GM12878 (cell line): ENCODE results near the gene ALMS1. TPM values are rescaled to one million over a fixed set of nuclear protein-coding genes. Genes with fewer than 3 reads are reported as not detected.
"Not testable (repeated sequence)": the region's sequence is repeated elsewhere in the genome, so short reads cannot be mapped to it uniquely, and the experiment has no call there.

ENCODE experiments used
- ATAC-seq: fragments of 200-7000 bp; cut with Tn5 transposase; 3 replicates; pipeline ENCODE4 v1.9.1; 2020; ENCODE audit warnings: mild to moderate bottlenecking, moderate library complexity
- BruUV-seq: library from RNA; stranded (reverse); fragments of 400-500 nt; replicated peaks from 2 replicates; lab custom pipeline; 2021; lab: Mats Ljungman, UMichigan
- CTCF ChIA-PET: fragments of 300-600 bp; sonication (Branson Sonifier 250); formaldehyde crosslinking; extraction: SDS; loops from one replicate; lab custom pipeline; 2021; ENCODE audit warnings: inconsistent platforms; lab: Yijun Ruan, JAX
- POLR2A ChIA-PET: fragments of 350-600 bp; formaldehyde crosslinking; extraction: SDS; loops from one replicate; lab custom pipeline; 2021; ENCODE audit warnings: inconsistent platforms; lab: Charles Lee
- RAD21 ChIA-PET: fragments of 300-600 bp; sonication (Branson Sonifier 250); formaldehyde crosslinking; loops from one replicate; lab custom pipeline; 2023; ENCODE audit warnings: antibody characterized with exemption; ENCODE audit not compliant: unreplicated experiment; lab: Charles Lee
- SMC1A ChIA-PET: fragments of 300-600 bp; sonication (Branson Sonifier 250); formaldehyde crosslinking; loops from one replicate; lab custom pipeline; 2023; ENCODE audit not compliant: unreplicated experiment, uncharacterized antibody; lab: Charles Lee
- DNase-seq: peaks from one replicate; pipeline ENCODE4 v3.0.0-alpha.2; 2011; ENCODE audit warnings: low read depth, low spot score
- FAIRE-seq: peaks from 3 replicates; lab custom pipeline; 2011; peaks lifted over from hg19 to GRCh38; lab: Jason Lieb, UNC
- H2AFZ ChIP-seq: 2 replicates; pipeline ENCODE4 v1.6.0; 2011; ENCODE audit warnings: low read depth, low read length, control low read depth; ENCODE audit not compliant: control insufficient read depth
- H3K27ac ChIP-seq: 2 replicates; pipeline ENCODE4 v1.5.1; 2011; ENCODE audit warnings: control low read depth; ENCODE audit not compliant: control insufficient read depth, insufficient read depth
- H3K27me3 ChIP-seq, 2 experiments: replicated peaks in 1 of 2; 2 replicates each; pipeline versions ENCODE4 v1.6.0 to v1.6.1; 2011; ENCODE audit warnings: low read length in 1 of 2; ENCODE audit not compliant: control insufficient read depth in 2 of 2, insufficient read depth in 2 of 2
- H3K36me3 ChIP-seq, 2 experiments: 2 replicates each; pipeline ENCODE4 v1.5.1; 2011; ENCODE audit warnings: low read length in 1 of 2; ENCODE audit not compliant: control insufficient read depth in 2 of 2, insufficient read depth in 2 of 2
- H3K4me1 ChIP-seq: 2 replicates; pipeline ENCODE4 v1.6.1; 2011; ENCODE audit warnings: mild to moderate bottlenecking, low read length, moderate library complexity, mixed read lengths; ENCODE audit not compliant: control insufficient read depth, insufficient read depth
- H3K4me2 ChIP-seq: 2 replicates; pipeline ENCODE4 v1.6.0; 2011; ENCODE audit warnings: control low read depth; ENCODE audit not compliant: control insufficient read depth, insufficient read depth
- H3K4me3 ChIP-seq: fragments of 200-600 bp; sonication (generic); 2 replicates; pipeline ENCODE4 v1.5.1; 2016
- H3K79me2 ChIP-seq: 2 replicates; pipeline ENCODE4 v1.6.0; 2011; ENCODE audit warnings: low read length; ENCODE audit not compliant: control insufficient read depth, insufficient read depth
- H3K9ac ChIP-seq: 2 replicates; pipeline ENCODE4 v1.8.0; 2011; ENCODE audit warnings: low read length, control low read depth, mixed read lengths; ENCODE audit not compliant: control insufficient read depth, insufficient read depth
- H3K9me3 ChIP-seq: replicated peaks from 3 replicates; pipeline ENCODE4 v1.5.1; 2011; ENCODE audit warnings: mild to moderate bottlenecking, low read length; ENCODE audit not compliant: control insufficient read depth, insufficient read depth
- H4K20me1 ChIP-seq: 2 replicates; pipeline ENCODE4 v1.6.0; 2011; ENCODE audit not compliant: control insufficient read depth, insufficient read depth
- CBFB ChIP-seq: IDR thresholded peaks from 2 replicates; pipeline ENCODE4 v1.6.1; 2016; ENCODE audit warnings: antibody characterized with exemption, low read depth
- FOXK2 ChIP-seq: fragments of 450-650 bp; IDR thresholded peaks from 2 replicates; pipeline ENCODE4 v1.6.1; 2017; ENCODE audit warnings: mild to moderate bottlenecking, moderate library complexity
- GATAD2B ChIP-seq: fragments of 450-650 bp; conservative IDR thresholded peaks from 2 replicates; pipeline ENCODE4 v1.6.1; 2017; ENCODE audit warnings: low read depth, mild to moderate bottlenecking, moderate library complexity
- PKNOX1 ChIP-seq: fragments of 450-650 bp; IDR thresholded peaks from 2 replicates; pipeline ENCODE4 v1.6.1; 2016; ENCODE audit warnings: mild to moderate bottlenecking
- RELA ChIP-seq: fragments of 450-650 bp; IDR thresholded peaks from 2 replicates; pipeline ENCODE4 v1.8.0; 2014; ENCODE audit warnings: borderline replicate concordance; ENCODE audit not compliant: partially characterized antibody
- TCF3 ChIP-seq: IDR thresholded peaks from 2 replicates; pipeline ENCODE4 v1.6.1; 2012; ENCODE audit warnings: low read depth, mild to moderate bottlenecking, low read length, borderline replicate concordance; ENCODE audit not compliant: insufficient read depth
- ZBTB33 ChIP-seq: fragments of 450-650 bp; IDR thresholded peaks from 2 replicates; pipeline ENCODE4 v1.6.1; 2017; ENCODE audit warnings: mild to moderate bottlenecking
- WGBS: methylation state at CpG from one replicate; pipeline ENCODE4 v1.1.6; 2016; ENCODE audit warnings: low lambda C conversion rate; ENCODE audit not compliant: insufficient replicate concordance, insufficient coverage; ENCODE audit errors: missing lambda C conversion rate; 5-methylcytosine and 5-hydroxymethylcytosine counted together
- in situ Hi-C: fragments of 300-500 bp; cut with MboI; formaldehyde crosslinking; loops from 9 replicates; pipeline ENCODE4 v1.14.3; 2018; ENCODE audit warnings: mixed read lengths
- intact Hi-C: fragments of 100-400 bp; cut with micrococcal nuclease; formaldehyde crosslinking; loops from one replicate; pipeline ENCODE4 v1.14.2; 2022; ENCODE audit not compliant: unreplicated experiment
- polyA plus RNA-seq, 11 experiments: library from polyadenylated mRNA; depleted of rRNA in 4 of 11; unstranded in 6 of 11; stranded (reverse) in 5 of 11; fragments of >200 nt; fragmentation: Nextera tagmentation in 4 of 11; fragmentation: Illumina TruSeq in 1 of 11; extraction: Ambion mirVana in 4 of 11; extraction: Trizol in 1 of 11; gene quantifications; 1 replicate in 1 of 11; 2 replicates in 10 of 11; pipeline versions ENCODE4 v1.2.1 to v1.2.3, GENCODE V29; 2011 to 2016; ENCODE audit warnings: inconsistent platforms in 2 of 11, missing spikeins in 2 of 11, low read depth in 1 of 11
- total RNA-seq, 4 experiments: library from RNA; depleted of rRNA in 3 of 4; stranded (reverse); fragments of >200 nt in 3 of 4; fragmentation: Illumina TruSeq in 1 of 4; extraction: Trizol in 1 of 4; gene quantifications; 2 replicates each; pipeline versions ENCODE4 v1.2.1 to v1.2.3, GENCODE V29; 2013 to 2021
- TF ChIP-seq, protein P1 (sequence below): fragments of 450-650 bp; IDR thresholded peaks from 2 replicates; pipeline ENCODE4 v1.6.1; 2017; ENCODE audit warnings: mild to moderate bottlenecking, moderate library complexity
- TF ChIP-seq, protein P2 (sequence below), 3 experiments: IDR thresholded peaks in 2 of 3; conservative IDR thresholded peaks in 1 of 3; 2 replicates each; pipeline ENCODE4 v1.5.1; 2011; ENCODE audit warnings: low read depth in 3 of 3, low read length in 3 of 3, mild to moderate bottlenecking in 3 of 3, control low read depth in 2 of 3, moderate library complexity in 2 of 3, inconsistent platforms in 1 of 3, mixed read lengths in 1 of 3; ENCODE audit not compliant: control insufficient read depth in 2 of 3, insufficient read depth in 1 of 3; ENCODE audit errors: extremely low read depth in 1 of 3

Gene ALMS1
- total and polyA plus RNA-seq, 10 of the 15 experiments (the other 5 are each of a cell fraction or from before 2014, with no cell fraction given), result 1.1 to 25.8 (median 10.6) TPM

DNA sequence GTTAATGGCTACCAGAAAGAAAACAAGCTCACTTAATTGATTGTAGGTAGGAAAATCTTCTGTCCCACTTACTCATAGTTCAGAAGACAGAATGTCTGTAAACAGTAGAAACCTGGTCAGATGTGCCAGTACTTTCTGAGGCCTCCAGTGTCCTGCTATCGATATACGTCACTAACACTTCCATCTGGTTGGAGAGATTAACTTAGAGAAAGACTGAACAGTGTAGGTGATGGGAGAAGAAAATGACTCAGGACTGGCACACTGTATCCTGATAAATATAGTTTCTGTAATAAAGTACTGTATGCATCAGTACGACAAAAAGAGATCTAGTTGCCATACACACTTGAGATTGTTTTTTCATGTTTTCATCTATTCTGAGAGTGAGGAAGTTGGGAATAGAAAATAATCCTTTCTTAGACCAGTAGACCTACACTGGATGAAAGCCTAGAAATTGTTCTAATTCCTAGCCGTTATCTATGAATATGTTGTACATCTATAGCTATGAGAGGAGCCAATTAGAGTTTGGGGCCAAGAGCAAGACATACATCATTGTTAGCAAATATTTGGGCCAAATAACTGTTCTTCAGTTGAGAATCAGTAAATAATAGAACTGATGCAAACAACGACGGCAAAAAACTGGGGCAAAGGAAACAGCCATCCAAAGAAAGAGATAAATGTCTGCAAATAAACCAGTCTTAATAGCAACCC is 150.7 kb downstream of the ALMS1 start (continued):
- TF ChIP-seq, protein P1, sequence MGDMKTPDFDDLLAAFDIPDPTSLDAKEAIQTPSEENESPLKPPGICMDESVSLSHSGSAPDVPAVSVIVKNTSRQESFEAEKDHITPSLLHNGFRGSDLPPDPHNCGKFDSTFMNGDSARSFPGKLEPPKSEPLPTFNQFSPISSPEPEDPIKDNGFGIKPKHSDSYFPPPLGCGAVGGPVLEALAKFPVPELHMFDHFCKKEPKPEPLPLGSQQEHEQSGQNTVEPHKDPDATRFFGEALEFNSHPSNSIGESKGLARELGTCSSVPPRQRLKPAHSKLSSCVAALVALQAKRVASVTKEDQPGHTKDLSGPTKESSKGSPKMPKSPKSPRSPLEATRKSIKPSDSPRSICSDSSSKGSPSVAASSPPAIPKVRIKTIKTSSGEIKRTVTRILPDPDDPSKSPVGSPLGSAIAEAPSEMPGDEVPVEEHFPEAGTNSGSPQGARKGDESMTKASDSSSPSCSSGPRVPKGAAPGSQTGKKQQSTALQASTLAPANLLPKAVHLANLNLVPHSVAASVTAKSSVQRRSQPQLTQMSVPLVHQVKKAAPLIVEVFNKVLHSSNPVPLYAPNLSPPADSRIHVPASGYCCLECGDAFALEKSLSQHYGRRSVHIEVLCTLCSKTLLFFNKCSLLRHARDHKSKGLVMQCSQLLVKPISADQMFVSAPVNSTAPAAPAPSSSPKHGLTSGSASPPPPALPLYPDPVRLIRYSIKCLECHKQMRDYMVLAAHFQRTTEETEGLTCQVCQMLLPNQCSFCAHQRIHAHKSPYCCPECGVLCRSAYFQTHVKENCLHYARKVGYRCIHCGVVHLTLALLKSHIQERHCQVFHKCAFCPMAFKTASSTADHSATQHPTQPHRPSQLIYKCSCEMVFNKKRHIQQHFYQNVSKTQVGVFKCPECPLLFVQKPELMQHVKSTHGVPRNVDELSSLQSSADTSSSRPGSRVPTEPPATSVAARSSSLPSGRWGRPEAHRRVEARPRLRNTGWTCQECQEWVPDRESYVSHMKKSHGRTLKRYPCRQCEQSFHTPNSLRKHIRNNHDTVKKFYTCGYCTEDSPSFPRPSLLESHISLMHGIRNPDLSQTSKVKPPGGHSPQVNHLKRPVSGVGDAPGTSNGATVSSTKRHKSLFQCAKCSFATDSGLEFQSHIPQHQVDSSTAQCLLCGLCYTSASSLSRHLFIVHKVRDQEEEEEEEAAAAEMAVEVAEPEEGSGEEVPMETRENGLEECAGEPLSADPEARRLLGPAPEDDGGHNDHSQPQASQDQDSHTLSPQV, result no peak
- TF ChIP-seq FOXK2 (no peak), CBFB (no peak), GATAD2B (no peak), TCF3 (no peak), RELA (no peak), ZBTB33 (no peak), PKNOX1 (no peak)
- TF ChIP-seq, protein P2, sequence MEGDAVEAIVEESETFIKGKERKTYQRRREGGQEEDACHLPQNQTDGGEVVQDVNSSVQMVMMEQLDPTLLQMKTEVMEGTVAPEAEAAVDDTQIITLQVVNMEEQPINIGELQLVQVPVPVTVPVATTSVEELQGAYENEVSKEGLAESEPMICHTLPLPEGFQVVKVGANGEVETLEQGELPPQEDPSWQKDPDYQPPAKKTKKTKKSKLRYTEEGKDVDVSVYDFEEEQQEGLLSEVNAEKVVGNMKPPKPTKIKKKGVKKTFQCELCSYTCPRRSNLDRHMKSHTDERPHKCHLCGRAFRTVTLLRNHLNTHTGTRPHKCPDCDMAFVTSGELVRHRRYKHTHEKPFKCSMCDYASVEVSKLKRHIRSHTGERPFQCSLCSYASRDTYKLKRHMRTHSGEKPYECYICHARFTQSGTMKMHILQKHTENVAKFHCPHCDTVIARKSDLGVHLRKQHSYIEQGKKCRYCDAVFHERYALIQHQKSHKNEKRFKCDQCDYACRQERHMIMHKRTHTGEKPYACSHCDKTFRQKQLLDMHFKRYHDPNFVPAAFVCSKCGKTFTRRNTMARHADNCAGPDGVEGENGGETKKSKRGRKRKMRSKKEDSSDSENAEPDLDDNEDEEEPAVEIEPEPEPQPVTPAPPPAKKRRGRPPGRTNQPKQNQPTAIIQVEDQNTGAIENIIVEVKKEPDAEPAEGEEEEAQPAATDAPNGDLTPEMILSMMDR (IDR thresholded peaks at IDR 0.05 in 2 of 3, conservative IDR thresholded peaks at IDR 0.05 in 1 of 3; ENCODE audit: control insufficient read depth in 2 of 3, extremely low read depth in 1 of 3, insufficient read depth in 1 of 3, low read depth in 3 of 3, low read length in 3 of 3), result no peak

DNA sequence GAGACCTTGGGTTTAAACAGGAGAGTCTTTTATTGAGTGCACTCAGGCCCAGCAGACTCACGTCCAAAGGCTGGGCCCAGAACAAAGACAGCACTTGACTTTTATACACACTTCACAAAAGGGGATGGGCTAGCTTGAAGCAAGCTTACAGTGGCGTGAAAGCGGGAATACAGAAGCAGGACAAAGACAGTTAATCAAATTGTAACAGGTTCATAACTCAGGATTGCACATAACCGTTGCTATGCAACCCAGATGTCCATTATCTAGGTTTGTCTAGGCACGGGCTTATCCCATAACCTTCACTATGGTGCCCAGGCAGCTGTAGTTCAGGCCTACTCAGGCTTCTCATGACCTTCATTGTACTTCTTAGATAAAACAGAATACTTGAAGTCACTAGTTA is 175.2 kb downstream of the ALMS1 start:
- H3K9me3 ChIP-seq, H3K4me2 ChIP-seq, in situ Hi-C loops, H3K4me3 ChIP-seq, ATAC-seq, H3K27ac ChIP-seq, SMC1A ChIA-PET, RAD21 ChIA-PET, H3K36me3 ChIP-seq, H3K9ac ChIP-seq, POLR2A ChIA-PET, H2AFZ ChIP-seq, H3K4me1 ChIP-seq, H3K79me2 ChIP-seq, BruUV-seq, DNase-seq, H3K27me3 ChIP-seq, FAIRE-seq, intact Hi-C loops, H4K20me1 ChIP-seq: not testable (repeated sequence)
- CTCF ChIA-PET, result interaction anchor here (0.7 kb wide), 1 partner anchor 42 kb away, joined by 3 read pairs; no protein-coding TSS in a partner anchor
- WGBS, result 84% methylated on average over 5 of the region's 5 CpGs
